EL (cell line): ENCODE data around the gene C11orf86.
"Not testable (repeated sequence)": the region's sequence is repeated elsewhere in the genome, so short reads cannot be mapped to it uniquely, and the experiment has no call there.

Experiments
- DNase-seq: peaks from one replicate; pipeline ENCODE4 v3.0.0-alpha.2; 2016

C11orf86 gene, protein sequence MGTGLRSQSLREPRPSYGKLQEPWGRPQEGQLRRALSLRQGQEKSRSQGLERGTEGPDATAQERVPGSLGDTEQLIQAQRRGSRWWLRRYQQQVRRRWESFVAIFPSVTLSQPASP

DNA sequence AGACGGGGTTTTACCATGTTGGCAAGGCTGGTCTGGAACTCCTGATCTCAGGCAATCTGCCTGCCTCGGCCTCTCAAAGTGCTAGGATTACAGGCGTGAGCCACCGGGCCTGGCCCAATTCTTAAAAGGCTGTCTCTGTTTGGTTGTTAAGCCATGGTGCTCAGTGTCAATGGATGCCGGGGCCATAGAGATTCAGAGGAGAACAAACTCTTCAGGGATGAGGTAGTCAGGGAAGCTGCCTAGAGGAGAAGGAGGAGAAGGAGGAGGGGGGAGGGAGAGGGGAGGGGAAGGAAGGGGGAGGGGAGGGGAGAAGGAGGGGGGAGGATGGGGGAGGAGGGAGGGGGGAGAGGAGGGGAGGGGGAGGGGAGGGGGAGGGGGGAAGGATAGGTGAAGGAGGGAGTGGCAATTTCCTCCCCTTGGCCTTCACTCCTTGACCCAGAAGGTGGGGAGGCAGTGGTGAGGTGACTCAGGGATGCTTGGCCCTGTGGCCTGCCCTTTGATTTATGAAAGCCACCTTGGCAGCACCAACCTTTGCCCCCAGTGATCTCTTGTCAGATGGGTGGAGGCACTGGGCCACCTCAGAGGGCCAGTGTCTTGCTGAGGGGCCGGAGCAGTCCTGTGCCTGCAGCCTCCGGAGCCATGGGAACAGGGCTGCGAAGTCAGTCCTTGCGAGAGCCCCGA is at the start of gene C11orf86:
TSS of gene C11orf86 (plus strand) at position 581 of the 681 bp plus-strand sequence. CDS start at position 640, 59 bp downstream.
- DNase-seq = no peak

DNA sequence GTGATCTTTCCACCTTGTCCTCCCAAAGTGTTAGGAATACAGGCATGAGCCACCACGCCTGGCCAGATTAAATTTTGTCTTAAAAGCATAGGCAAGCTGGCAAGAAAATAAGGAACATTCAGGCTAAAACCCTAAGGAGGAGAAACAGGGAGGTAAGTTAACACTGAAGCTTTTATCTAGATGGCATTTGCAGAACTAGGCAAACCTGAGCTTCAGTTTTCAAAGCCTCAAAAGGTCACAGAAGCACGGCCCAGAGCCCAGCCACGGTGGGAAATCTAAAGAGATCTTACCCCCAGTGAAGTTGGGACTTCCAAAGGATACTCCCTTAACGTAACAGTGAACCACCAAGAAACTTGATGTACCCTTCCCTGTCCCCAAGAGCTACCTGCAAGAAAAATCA is 45.4 kb upstream of the C11orf86 start:
- no peak for DNase-seq

DNA sequence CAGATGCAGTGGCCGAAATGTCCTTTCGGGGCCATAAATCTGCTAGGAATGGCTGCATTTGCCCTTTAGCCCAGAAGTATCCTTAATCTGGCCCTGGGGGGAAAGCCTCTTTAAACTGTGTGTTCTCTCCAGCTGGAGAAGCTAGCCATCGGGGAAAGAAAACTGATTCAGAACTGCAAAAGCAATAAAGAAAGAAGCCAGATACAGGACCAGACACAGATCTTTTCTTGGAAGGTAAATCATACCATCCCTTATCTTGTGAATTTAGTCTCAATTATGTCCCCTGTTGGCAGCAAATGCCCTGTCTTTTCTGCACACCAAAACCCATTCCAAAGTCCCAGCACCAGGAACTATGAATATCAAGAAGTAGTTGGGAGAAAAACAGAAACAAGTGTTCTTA is 42.6 kb upstream of the C11orf86 start:
- DNase-seq = no peak

DNA sequence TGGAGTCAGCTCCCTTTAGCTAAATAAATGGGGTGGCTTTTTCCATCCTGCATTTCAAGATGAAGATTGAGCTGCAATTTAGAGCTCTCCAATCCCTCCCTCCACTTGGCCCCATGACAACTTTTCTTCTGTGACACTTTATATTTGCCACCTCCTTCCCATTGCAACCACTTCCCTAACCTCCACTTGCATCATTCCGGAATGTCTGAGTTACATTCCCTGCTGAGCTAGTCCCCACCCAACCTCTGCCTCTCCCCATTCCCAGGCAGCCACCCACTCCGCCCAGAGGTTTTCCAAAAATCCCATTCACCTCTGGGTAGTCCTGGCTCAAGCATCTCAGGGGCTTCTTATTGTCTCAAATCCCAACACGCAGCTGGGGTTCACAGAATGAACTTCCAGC is 41.6 kb upstream of the C11orf86 start:
- DNase-seq = no peak

DNA sequence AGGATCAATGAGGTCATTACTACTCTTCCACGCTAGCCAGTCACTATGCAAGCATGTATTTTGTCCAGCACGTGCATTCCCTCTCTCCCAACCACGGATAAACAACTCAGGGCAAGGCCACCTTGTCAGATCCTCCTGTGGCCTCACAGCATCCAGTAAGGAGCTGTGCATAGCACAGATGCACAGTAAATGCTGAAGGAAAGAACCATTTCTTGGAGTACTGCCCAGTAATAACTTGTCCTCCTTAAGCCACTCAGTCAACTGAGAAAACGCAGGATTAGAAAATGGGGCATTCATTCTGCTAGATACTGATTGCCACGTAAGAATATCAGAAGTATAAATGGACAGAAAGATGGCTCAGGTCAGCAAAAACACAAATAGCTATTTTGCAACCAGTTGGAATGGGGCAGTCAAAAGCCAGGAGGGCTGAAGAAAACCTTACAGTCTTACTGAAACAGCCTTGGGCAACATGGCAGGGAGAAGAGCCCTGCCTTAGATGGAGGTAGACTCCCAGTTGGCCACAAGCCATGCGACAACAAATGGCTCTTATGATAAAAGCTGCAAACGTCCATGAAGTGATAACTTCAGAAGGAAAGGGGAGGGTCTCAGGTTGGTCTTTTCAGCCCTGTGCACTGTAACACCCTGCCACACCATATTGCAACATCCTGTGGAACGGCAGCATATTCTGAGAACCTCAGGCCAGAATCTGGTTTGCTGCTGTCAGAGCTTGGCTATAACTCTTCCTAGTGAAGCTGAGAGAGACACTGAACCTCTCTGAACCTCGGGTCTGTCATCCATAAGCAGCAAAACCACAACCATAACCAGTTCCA is 39.9 kb upstream of the C11orf86 start:
- no peak for DNase-seq

DNA sequence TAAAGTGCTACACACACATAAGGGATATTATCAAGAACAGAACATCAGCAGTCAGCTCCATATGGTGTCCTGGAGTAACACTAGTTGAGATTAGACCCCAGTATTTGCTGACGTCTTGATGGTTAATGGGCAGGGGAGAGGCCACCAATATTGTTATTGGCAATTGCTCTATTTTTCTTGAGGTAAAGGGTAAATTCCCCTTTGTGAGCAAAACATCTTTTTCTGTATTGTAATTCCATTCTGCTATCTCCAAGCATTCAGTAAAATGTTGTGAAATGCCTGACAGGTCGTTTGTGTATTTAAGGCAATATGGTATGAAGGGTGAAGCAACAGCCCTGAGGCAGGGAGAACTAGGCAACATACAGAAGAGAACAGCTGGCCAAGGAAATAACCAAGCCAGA is 38.8 kb upstream of the C11orf86 start:
- peak; percentile 74 for DNase-seq

DNA sequence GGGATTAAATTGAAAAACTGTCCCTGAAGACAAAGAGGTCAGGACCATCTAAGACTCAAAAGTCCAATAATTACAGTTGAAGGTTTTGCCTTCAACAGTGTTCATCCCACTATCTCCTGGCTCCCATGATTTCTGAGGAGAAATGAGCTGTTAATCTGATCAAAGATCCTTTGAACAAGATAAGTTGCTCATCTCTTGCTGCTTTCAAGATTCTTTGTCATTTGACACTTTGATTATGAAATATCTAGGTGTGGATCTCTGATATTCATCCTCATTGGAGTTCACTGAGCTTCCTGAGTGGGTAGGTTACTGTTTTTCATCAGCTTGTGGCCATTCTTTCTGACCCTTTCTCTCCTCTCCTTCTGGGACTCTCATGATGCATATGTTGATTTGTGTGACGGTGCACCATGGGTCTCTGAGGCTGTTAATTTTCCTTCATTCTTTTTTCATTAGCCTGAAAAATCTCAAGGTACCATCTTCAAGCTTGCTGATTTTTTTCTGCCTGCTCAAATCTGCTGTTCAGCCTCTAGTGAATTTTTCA is 37.8 kb upstream of the C11orf86 start:
- no peak for DNase-seq

DNA sequence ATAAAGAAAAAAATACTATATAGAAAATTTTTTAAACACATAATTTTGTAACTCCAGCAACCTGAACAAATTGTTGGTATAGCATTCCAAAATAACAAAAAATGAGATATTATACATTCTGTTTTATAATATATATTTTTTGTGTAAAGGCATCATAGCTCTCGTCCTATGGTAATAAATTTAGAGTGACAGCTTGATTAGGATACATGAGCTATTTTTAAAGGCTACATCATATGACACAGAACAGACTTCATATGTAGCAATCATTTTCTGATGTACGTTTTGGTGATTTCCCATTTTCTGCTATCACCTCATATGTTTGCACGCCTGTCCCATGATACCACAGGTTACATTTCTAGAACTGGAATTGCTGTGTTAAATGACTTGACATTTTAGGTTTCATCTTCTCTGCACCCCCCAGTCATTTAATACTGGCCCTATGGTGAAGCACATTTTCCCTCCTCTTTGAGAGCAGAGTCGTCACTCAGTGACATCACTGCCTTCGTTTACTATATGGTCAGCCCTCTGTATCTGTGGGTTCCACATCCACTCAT is 36.4 kb upstream of the C11orf86 start:
- DNase-seq = no peak

DNA sequence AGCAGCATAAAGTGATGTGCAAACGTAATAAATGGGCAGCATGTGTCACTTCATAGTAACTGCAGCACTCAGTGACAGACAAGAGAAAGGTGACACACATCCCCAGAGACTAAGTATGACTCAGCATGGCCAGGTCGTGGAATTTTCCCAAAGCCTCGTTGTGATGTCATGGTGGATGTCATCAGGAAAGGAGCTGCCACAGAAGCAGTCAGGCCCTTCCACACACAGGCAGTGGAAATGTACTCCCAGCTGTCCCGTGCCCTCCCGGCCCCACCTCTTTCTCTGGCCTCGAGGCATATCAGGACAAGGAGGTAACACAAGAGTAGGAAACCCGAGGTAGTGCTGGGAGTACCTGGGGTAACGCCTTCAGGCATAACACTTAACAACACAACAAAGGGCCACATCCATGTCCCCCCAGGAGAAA is 25.0 kb upstream of the C11orf86 start:
- DNase-seq = peak; percentile 81

DNA sequence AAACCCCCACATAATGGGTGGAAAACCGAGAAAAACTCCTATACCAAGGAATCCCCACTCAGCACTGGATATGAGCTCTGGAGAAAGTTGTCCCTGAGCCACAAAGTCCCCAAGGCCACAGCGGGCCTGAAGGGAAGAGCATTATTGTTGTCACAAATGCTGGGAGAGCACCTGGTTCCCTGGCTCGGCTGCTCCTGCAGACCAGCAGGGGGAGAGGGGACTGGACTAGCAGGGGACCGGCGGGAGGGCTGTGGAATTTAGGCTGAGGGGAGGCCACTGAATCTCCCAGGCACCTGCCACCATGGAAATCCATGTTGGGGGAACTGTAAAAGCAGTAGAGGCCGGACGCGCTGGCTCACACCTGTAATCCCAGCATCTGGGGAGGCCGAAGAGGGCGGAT is 24.0 kb upstream of the C11orf86 start:
- DNase-seq = no peak

DNA sequence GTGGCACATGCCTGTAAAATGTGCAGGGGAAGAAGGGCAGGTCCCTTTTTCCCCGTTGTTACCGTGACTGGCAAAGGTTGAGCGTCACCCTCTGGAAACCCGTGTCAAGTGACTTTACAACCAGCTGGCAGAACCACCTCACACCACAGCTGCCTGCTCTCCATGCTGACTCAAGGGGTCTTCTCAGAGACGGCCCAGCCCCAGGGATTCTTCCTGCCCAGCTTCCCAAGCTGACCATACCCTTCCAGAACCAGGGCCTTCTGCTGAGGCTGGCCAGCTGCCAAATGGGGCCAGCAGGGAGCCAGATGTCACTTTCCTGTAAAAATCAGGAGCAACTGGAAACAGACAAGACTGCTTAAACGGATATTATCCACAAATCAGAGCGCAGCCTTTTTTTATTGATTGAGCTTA is 23.2 kb upstream of the C11orf86 start:
- peak; percentile 40 for DNase-seq

DNA sequence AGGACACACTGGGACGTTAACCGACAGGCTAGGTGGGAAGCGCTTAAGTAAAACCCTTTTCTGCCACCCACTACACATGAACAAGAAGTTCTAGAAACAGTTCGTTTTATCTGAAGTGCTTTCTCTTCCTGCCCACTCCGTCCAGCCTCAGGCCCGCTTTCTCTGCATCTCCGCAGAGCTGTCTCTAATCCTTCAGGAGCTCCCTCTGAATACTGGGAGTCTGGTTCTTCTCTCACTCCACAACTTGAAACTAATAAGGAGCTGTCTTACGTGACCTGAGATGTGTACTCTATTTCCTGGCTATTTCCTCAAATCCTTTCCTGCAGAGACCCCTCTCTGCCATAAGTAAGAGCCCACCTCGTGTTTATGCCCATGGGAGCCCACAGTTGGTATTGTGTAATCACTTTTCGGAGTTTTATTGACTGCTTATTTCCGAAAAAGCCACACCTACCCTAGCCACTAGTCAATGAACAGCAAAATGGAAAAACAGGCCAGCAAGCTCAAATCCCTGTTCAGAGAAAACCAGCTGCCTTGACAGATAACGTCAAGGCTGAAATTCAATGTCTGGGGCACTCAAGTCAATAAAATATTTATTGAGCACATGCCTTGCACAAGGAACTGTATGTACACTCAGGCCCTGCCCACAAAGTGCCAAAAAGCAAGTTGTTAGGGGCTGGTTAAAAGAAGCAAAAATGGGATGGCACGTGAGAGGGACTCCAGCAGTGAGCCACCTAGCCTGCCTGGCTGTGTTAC is 21.8 kb upstream of the C11orf86 start:
- DNase-seq = no peak

DNA sequence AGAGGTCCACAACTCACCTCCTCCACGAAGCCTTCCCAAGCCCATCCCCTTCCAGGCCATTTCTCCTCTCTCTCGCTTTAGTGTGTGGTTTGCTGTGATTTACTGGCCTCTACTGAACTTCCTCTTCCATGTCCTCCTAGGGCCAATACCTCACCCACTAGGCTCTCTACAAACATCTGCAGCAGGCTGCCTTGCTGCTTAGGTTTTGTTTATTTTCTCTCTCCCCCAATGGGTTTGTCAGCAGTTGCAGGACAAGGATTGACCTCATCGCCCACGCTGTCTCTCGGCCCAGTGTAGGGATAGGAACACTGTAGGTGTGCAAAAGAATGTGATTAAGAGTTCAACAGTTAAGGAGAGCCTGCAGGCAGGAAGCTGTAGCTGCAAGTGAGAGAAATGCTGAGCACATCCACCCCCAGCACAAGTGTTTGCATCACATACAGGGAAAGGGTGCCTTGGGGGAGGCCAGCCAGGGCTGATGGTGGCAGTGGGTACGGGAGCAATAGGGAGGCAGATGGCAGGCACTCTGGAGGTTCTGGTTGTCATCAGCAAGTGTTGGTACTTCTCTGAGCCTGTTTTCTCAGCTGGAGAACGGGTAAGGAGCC is 18.3 kb upstream of the C11orf86 start:
- peak; percentile 82 for DNase-seq

DNA sequence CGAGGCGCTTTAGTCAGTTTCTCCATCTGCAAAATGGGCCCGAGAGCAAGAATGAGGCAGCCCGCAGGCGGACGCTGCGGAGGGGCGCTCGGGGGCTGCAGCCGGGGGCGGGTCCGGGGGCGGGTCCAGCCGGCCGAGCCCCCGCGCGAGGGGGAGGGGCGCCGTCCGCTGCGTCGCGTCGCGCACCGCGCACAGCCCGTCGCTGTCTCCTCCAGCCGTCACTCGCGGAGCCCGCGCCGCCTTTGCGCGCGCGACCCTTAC is 17.2 kb upstream of the C11orf86 start:
- DNase-seq = no peak

DNA sequence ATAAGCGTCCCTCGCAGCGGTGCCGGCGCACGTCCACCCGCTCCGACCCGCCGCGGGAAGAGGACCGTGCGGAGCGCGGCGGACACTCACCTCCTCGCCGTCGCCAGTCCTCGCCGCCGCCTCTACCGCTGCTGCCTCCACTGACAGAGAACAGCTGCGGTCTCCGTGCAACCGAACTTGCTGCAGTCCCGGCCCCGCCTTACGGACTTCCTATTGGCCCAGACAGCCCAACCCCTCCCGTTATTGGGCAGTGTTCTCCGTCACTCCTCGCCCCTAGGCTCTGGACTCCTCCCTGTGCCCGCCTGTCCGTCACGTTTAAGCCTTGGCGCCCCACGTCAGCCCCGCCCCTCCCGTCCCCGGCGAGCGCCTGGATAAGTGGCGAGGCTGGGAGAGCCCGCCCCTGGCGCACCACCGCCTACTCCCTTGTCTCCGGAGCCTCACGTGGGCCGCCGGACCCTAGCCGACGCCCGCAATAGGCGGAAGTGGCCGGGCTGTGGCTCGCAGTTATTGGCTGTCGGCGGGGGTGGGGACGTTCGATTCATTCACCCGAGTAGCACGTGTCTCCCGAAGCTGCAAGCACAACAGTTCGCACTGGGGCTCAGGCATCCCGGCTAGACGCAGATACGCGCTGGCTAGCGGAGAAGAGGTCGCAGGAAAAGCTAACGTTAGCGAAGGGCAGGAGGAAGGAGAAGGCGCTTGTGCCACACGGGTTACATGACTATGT is 16.7 kb upstream of the C11orf86 start, which contains the start of gene PC:
TSS of gene PC (minus strand) at position 152 of the 724 bp plus-strand sequence. CDS start 86,224 bp downstream, outside the sequence.
- peak; percentile 100 for DNase-seq

DNA sequence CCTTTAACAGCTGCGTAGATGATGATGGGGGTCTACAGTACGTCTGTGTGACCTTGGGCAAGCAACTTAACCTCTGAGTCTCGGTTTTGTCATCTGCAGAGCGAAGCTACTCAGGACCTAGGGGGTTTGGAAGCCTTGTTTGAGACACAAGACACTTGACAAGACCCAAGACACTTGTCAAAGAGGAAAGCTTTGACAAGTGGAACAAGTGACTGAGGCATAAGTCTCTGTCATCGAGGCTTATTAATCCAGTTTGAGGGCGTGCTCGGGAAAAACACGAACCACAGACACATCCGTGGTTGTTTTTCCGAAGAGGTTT is 16.2 kb upstream of the C11orf86 start:
- no peak for DNase-seq

DNA sequence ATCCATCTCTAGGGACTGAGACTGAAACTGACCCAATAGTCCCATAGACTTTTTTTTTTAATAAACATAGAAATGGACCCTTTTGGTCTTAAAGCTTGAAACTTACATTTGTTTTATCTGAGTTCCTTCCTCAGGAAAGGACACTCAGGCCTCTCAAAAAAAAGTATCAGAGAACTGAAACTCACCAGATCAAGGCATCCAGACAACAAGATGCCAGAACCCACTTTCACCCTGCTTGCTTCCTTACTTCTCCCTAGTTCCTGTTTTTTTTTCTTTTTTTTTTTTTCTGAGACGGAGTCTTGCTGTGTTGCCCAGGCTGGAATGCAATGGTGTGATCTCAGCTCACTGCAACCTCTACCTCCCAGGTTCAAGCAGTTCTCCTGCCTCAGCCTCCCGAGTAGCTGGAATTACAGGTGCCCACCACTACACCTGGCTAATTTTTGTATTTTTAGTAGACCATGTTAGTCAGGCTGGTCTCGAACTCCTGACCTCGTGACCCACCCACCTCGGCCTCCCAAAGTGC is 13.4 kb upstream of the C11orf86 start:
- not testable (repeated sequence) for DNase-seq

DNA sequence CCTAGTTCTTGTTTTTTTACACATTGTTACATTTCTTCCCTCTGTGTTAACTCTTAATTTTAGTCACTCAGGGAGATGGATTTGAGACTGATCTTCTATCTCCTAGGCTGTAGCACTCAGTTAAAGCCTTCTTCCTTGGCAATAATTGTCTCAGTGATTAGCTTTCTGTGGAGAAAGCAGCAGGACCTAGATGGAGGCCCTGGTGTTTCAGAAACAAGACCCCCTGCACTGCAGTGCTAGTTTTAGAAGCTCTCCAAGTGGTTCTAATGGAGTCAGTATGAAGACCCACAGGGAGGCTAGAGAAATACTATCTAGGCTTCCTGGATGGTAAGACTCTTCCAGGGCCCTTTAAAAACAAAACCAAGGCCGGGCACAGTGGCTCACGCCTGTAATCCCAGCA is 12.9 kb upstream of the C11orf86 start:
- no peak for DNase-seq

DNA sequence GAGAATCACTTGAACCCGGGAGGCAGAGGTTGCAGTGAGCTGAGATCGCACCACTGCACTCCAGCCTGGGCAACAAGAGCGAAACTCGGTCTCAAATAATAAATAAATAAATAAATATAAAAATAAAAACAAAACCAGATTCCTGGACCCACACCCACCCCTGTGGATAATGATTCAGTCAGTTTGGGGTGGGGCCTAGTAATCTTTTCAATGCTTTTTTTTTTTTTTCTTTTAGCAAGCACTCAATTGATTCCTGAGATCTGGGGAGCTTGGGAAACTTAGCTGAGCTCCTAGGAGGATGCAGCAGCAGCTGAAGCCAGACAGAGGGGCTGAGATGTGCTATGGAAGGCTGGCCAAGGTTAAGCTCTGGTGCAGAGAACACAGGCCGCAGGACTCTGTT is 12.3 kb upstream of the C11orf86 start:
- no peak for DNase-seq

DNA sequence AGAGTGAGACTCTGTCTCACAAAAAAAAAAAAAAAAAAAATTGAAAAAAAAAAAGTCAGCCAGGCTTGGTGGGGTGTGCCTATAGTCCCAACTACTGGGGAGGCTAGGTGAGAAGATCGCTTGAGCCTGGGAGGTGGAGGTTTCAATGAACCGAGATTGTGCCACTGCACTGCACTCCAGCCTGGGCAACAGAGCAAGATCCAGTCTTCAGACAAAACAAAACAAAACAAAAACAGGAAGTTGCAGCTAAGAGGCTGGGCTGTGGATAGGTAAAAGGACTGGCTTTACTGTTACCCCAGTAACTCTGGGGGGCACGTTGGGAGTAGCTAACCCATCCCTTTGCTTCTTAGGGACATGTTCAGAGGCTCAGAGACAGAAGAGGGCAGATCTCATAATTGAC is 10.6 kb upstream of the C11orf86 start:
- DNase-seq = no peak

DNA sequence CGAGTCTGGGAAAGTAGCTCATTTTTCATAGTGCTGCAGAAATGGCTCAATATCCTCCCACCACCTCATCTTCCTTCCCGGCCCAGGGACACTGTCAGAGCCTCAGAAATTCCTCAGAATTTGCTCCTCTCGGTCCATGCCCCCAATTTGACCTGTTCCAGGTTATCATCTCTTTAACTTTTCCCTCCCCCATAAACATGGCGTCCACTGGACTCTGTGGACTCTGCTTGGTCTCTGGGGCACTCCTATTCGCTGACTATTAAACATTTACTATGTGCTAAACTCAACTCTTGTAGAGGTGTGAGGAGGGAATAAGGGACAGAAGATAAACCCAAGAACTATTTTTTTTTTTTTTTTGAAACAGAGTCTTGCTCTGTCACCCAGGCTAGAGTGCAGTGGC is 8.8 kb upstream of the C11orf86 start:
- no peak for DNase-seq
